ENCODE results near the gene MTURN. TPM values are rescaled to one million over a fixed set of nuclear protein-coding genes. Genes with fewer than 3 reads are reported as not detected.

The MTURN gene
- total and polyA plus RNA-seq, 10 of the 15 experiments (the other 5 are each of a cell fraction or from before 2014, with no cell fraction given), result 0.52 to 5.0 (median 3.3) TPM

- TF ChIP-seq HSF1 (IDR thresholded peaks at IDR 0.05; ENCODE audit: low read depth, low read length) (no peak), IRF4 (IDR thresholded peaks at IDR 0.05; ENCODE audit: low read depth, low read length) (no peak)
Measured at GRCh38 chr7:30157204-30157603, 22.4 kb downstream of the MTURN start (continued).

- CTCF ChIA-PET, result interaction anchor here (0.6 to 6.6 kb wide), 5 partner anchors 13 to 171 kb away, joined by 3 to 182 read pairs (median 3); no protein-coding TSS in a partner anchor
- intact Hi-C loops (cut with micrococcal nuclease; ENCODE audit: unreplicated experiment) (no loop called here), in situ Hi-C loops (cut with MboI) (no loop called here)
- no TSS peak for BruUV-seq (replicated peaks)
- Histone ChIP-seq H3K9me3 (replicated peaks; ENCODE audit: control insufficient read depth, insufficient read depth, low read length) (no peaks in the 10 kb centered on the region), H3K9ac (ENCODE audit: control insufficient read depth, insufficient read depth, low read length) (no peak overlapping the region), H3K27ac (ENCODE audit: control insufficient read depth, insufficient read depth) (no peak overlapping the region), H4K20me1 (ENCODE audit: control insufficient read depth, insufficient read depth) (no peaks in the 10 kb centered on the region), H3K4me2 (ENCODE audit: control insufficient read depth, insufficient read depth) (0 out of 2 replicates have a peak overlapping the region, but pooled peaks have one; percentile 0), H3K27me3 (replicated peaks in 1 of 2; ENCODE audit: control insufficient read depth in 2 of 2, insufficient read depth in 2 of 2, low read length in 1 of 2) (no peaks in the 10 kb centered on the region; a peak in 1 of 4 replicates), H3K4me1 (ENCODE audit: control insufficient read depth, insufficient read depth, low read length) (peaks cover 33% of the 10 kb centered on the region), H3K36me3 (ENCODE audit: control insufficient read depth in 2 of 2, insufficient read depth in 2 of 2, low read length in 1 of 2) (no peaks in the 10 kb centered on the region), H3K79me2 (ENCODE audit: control insufficient read depth, insufficient read depth, low read length) (no peaks in the 10 kb centered on the region), H3K4me3 (no peak overlapping the region), H2AFZ (ENCODE audit: control insufficient read depth, low read depth, low read length) (no peak overlapping the region)
- peak; percentile 12; the same call in 1 of the 3 replicates for ATAC-seq
- no peak for FAIRE-seq
- POLR2A ChIA-PET, result interaction anchor here (0.5 to 0.8 kb wide), 2 partner anchors 21 to 303 kb away, joined by 3 read pairs; no protein-coding TSS in a partner anchor
- 13% methylated on average over 4 of the region's 4 CpGs for WGBS (ENCODE audit: insufficient coverage, insufficient replicate concordance, low lambda C conversion rate, missing lambda C conversion rate)
- TF ChIP-seq NFYB (IDR thresholded peaks at IDR 0.05; ENCODE audit: insufficient read depth, low read depth, low read length) (0 out of 2 replicates have a peak, but pooled peaks have one; percentile 13), TAF1 (IDR thresholded peaks at IDR 0.05; ENCODE audit: borderline replicate concordance, low read depth, low read length) (no peak), RBBP5 (conservative IDR thresholded peaks at IDR 0.05) (no peak), RUNX3 (IDR thresholded peaks at IDR 0.05; ENCODE audit: low read length) (peak; percentile 25; the same call in 1 of the 2 replicates)
- DNase-seq (ENCODE audit: low read depth, low spot score), result no peak
- SMC1A ChIA-PET (ENCODE audit: uncharacterized antibody, unreplicated experiment), result interaction anchor here (0.6 to 1.9 kb wide), 8 partner anchors 15 to 337 kb away, joined by 3 to 8 read pairs (median 4); no protein-coding TSS in a partner anchor
- RAD21 ChIA-PET (ENCODE audit: unreplicated experiment), result interaction anchor here (0.6 to 6.5 kb wide), 3 partner anchors 17 to 205 kb away, joined by 3 to 75 read pairs (median 8); no protein-coding TSS in a partner anchor
Measured at GRCh38 chr7:30159163-30159562, 24.4 kb downstream of the MTURN start.

All from GM12878 (cell line).